DMS 273 (cell line): ENCODE data around the gene S1PR4.
"Not testable (repeated sequence)": the region's sequence is repeated elsewhere in the genome, so short reads cannot be mapped to it uniquely, and the experiment has no call there.

ENCODE experiments used
- DNase-seq: peaks from one replicate; lab custom pipeline; 2025; ENCODE audit not compliant: unreplicated experiment; lab: John Stamatoyannopoulos, UW

Gene S1PR4

DNA sequence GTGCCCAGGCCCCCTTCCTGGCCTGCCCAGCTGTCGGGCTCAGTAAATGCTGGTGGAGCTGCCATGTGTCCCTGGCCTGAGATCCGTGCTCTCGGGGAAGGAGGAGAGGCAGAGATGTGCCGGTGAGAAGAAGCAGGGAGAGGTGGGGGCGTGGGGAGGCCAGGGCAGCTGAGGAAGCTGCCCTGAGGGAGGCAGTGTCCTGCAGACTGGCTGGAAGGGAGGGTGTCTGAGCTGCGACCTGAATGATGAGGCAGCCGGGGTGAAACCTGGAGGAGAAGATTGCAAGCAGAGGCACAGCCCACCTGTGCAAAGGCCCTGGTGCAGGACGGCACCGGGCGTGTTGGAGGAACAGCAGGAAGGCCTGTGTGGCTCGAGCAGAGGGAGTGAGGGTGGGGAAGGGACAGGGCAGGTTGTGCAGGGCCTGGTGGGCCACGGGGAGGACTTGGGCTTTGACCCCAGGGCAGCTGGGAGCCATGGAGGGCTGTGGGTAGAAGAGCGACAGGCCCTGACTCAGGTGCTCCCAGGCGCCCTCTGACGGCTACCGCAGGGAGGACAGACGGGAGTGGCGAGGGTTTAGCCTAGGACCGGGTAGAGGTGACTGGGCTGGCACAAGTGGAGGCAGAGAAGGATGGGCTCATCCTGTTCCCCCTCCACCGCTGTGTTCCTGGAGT, 31.9 kb downstream of the S1PR4 start:
- DNase-seq, result peak; percentile 81

DNA sequence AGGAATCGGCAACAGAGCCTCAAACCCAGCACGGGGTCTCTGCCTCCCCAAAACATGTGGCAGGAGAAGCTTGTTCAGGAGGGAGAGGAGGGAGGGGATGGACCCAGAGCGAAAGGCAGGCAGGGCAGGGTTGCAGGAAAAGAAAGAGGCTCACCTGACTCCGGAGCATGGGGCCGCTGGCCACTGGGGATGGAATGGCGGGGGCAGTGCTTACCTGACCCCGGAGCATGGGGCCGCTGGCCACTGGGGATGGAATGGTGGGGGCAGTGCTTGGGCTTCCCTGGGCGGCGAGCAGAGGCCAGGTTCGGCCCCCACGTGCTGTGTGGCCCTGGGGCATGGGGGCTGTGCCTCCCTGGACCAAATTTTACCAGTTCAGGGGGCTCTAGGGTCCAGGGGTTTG, 32.6 kb downstream of the S1PR4 start:
- no peak for DNase-seq

DNA sequence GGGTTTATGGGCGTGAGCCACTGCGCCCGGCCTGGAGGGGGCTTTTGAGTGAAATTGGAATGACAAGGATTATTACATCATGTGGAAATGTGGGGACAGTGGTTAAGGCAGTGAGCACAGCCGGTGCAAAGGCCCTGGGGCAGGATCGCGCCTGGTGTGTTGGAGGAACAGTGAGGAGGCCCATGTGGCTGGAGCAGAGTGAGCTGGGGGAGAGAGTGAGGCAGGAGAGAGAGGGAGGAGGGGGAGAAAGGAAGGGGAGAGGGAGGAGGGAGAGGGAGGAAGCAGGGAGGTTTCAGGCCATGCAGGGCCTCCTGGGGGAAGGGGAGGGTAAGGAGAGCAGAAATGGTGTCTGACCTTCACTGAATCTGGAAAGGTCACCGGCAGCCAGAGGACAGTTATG, 34.6 kb downstream of the S1PR4 start:
- DNase-seq, result no peak

DNA sequence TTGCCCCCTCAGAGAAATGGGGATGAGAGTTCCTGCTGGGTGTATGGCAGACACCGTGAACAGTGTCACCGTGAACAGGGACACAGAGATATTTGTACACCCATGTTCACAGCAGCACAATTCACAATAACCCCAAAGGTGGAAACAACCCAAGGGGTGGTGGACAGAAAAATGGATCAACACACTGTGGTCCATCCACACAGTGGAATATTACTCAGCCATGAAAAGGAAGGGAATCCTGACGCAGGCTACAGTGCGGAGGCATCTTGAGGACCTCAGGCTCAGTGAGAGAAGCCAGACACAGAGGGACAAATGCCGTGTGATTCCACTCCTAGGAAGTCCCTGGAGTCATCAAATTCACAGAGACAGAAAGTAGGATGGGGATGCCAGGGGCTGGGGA, 38.3 kb downstream of the S1PR4 start:
- DNase-seq, result no peak

DNA sequence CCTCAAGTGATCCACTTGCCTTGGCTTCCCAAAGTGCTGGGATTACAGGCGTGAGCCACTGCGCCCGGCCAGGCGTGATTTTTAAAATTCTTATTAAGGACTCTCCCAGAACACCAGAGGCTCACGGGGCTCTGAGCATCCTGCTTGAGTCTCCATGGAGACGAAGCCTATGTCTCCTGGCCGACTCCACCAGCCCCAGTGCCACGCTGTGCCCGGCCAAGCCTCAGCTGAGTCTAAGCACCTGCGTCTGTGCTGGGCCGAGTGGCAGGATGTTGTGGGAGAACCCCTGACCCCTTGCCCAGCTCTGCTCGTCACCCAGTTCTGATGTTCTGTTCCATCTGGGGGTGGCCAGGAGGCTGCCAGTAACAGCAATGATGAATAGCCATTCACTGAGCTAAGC, 42.0 kb downstream of the S1PR4 start:
- DNase-seq, result peak; percentile 46

DNA sequence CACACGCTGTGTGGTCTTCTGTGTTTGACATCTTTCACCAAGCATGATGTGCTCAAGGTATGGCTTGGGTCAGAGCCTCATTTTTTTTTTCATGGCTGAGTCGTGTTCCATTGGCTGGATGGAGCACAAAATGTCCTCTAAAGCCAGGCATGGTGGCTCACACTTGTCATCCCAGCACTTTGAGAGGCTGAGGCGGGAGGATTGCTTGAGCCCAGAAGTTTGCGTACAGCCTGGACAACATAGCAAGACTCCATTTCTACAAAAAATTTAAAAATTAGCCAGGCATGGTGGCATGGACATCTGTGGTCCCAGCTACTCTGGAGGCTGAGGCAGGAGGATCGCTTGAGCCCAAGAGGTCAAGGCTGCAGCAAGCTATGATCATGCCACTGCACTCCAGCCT, 43.0 kb downstream of the S1PR4 start:
- not testable (repeated sequence) for DNase-seq

DNA sequence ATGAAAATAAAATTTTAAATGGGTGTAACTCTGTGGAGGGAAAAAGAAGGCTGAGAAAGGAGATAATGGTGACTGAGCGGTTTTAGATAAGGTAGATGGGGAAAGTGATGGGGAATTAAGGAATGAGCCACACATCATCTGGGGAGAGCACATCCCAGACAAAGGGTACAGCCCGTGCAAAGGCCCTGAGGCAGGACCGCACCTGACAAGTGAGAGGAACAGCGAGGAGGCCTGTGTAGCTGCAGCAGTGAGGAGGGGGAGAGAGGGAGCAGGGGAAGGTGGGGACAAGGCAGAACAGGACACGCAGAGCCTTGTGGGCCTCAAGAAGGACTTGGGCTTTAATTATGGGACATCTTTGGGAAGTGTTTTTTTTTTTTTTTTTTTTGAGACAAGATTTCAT, 44.1 kb downstream of the S1PR4 start:
- no peak for DNase-seq

DNA sequence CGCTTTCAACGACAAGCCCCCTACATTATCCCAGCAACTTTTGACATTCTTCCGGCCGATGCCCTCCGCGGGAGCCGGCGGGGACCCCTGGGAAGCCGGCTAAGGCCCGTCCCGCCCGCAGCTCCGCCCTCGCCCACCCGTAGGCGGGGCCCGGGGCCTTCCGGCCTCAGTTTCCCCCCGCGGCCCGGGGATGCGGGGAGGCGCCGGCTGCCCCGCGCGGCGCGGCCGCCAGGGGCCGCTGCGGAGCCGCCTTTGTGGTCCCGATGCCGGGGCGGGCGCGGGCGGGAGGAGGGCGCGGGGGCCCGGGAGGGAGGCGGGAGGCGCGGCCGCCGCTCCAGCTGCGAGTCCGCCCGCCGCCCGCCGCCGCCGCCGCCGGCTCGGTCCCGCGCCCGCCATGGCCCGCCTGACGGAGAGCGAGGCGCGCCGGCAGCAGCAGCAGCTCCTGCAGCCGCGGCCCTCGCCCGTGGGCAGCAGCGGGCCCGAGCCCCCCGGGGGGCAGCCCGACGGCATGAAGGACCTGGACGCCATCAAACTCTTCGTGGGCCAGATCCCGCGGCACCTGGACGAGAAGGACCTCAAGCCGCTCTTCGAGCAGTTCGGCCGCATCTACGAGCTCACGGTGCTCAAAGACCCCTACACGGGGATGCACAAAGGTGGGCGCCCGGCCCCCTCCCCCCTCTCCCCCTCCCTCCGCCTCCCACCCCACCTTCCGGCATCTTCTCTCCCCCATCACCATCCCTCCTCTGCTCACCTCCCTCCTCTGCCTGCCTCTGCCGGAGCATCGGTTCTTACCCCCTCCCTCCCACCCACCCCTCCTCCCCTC, 46.0 kb downstream of the S1PR4 start, which contains the start of gene CELF5:
Gene CELF5 (plus strand): TSS at position 316 of the 823 bp plus-strand sequence. CDS start 79 bp downstream, at position 395.
- peak; percentile 88 for DNase-seq

DNA sequence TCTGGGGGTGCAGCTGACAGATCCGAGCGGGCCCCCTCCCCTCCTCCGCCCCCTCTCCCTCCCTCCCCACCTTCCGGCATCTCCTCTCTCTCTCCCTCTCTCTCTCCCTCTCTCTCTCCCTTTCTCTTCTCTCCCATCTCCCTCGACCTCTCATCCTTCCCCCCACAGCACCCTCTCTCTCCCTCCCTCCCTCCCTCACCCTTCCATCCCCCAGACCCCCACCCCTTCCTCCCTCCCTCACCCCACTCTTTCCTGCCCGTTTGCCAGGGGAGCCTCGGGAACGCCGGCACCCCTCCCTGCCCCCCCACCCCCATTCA, 46.6 kb downstream of the S1PR4 start:
- no peak for DNase-seq

DNA sequence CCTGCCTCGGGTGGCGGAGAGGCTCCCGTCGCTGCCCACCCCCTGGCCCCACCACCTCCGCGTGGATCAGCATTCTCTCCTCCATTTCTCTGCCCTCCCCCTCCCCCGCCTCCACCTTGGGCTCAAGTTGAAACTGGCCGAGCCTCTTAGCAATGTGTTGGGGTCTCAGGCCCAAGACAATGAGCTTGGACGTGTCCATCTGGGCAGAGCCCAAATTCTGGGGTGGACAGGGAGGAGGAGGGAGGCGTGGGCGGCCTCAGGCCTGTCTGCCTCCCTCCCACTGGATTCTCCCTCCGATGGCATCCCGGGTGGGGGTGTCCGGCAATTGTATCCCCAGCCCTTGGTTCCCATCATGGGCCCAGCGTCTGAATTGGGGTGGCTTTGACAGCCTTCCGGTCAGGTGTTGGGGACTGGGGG, 47.1 kb downstream of the S1PR4 start:
- no peak for DNase-seq

DNA sequence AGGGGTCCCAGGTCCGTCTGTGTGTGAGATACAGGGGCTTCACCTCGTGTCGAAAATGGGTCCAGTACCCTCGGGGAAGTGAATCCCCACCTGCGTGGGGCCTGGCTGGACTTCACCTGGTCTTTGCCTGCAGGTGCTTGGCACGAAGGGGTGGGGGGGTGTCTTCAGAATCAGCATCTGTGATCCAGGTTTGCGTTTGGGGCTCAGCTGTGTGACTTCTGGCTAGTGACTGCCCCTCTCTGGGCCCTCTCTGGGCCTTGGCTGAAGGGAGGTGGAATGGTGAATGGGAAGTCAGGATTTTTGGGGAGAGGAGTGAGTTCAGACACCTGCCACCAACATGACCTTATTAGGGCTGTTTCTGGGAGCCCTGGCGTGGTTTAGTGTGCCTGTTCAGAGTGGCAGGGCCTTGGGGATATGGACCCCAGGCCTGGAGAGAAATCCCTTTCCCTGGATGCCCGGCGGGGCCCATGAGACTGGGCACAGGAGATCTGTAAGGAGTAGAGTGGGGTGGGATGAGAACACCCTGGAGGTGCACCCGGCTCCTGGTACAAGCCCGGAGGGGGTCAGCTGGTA, 48.6 kb downstream of the S1PR4 start:
- DNase-seq, result no peak

DNA sequence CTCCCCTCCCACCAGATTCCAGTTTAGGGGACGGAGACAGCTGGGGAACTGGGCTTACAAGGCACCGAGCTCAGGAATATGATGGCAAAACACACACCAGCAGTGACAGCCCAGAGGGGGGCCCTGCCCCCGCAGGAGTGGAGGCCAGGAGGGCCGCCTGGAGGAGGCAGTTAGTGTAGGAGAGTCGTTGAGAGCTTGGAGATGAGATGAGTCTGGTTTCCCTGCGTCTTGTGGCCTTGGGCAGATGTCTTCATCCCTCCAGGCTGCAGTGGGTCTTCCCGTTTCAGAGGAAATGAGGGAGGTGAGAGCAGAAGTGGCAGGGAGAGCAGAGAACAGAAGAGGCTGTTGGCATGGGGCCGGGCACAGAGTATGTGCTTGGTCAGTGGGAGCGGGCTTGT, 50.8 kb downstream of the S1PR4 start:
- DNase-seq, result no peak
